Limb (tissue), 2 donors: Measurements from ENCODE around the gene SH3PXD2B.

Experiments
- DNase-seq, 2 donors: peaks; one replicate each; pipeline ENCODE4 v3.0.0-alpha.2; 2016; ENCODE audit errors: extremely low spot score in 2 of 2

The SH3PXD2B gene

DNA sequence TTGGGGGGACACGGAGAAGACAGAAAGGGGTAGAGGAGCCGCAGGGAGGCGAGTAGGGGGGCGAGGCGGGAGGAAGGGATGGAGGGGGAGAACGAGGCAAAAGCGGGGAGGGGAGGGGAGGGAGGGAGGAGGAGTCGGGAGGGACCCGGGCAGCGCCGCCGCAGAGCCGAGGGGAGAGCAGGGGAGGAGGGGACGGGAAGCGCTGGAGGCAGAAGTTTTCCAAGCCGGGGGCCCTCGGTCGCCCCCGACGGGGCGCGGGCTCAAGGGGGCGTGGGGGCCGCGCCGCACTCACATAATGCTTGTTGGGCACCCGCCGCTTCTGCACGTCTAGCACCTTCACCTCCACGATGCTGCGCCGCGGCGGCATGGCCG lies 353 bp downstream of the SH3PXD2B start:
- peak in 1 of 2 donors; percentile 85 for DNase-seq

DNA sequence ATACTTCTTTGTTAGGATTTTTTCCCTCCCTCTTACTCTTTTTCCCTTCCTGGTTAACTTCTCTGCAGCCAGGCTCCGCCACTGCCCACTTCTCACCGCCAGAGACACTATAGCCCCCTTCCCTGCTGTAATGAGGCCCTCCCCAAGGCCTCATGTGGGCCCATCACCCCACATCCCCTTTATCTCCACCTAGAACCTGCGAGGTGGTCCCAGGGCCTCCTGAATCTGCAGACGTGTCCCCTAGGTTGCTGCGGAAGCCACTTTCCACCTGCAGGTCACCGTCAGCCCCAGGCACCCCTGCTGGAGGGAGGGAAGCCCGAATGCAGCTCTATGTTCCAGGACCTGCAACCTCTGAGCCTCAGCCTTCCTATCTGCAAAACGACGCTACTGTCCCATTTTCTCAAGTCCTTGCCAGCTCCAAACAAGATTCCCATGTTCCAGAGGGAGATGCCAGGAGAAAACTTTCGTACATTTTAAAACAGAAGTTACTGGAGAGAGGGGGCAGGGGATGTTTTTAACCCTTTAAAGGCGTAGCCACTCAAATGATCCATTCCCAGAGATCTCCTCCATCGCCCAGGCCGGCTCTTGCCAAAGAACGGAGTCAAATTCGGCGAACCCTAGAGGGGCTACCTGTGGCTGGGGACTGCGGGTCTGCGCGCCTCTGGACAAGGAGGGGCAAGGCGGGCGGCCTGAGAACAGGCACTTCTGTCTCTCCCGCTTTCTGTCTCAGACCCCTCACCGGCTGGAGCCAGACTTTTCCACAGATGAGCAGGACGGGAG lies 929 bp downstream of the SH3PXD2B start:
- peak; percentile 74 to 81 for DNase-seq

DNA sequence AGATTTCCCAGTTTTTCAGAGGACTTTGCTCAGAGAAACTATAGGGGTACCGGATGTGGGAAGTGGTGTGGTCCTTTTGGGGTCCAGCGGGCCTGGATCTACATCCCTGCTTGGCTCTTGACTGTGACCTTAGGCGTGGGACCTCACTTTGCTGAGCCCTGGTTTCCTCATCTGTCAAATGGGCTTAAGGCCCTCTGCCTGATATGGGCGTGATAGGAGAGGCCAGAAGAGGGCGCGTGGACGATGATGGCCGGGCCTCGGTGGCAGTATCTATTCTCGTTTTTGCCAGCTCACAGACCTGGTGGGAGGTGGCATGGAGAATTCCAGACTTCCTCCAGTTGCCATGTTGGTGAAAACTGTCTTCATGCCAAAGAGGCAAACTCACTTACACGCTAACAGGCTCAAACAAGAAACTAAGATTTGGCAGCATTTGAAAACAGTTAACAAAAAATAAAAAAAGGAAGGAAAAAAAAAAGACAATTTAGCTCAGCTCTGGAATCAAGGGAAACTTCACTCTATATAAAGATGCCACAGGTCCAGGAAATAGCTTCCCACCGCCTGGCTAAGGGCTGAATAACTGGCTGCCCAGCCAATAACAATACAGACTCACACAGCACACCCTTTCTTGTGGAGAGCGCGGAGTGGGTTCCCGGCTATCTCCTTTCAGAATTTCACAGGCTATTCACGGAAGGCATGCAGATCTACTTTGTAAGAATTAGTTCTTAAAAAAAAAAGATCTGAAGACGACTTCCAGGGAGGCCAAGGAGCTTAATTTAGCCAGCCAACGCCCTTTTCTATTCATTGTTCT lies 1.7 kb downstream of the SH3PXD2B start:
- peak in 1 of 2 donors; percentile 58 for DNase-seq

DNA sequence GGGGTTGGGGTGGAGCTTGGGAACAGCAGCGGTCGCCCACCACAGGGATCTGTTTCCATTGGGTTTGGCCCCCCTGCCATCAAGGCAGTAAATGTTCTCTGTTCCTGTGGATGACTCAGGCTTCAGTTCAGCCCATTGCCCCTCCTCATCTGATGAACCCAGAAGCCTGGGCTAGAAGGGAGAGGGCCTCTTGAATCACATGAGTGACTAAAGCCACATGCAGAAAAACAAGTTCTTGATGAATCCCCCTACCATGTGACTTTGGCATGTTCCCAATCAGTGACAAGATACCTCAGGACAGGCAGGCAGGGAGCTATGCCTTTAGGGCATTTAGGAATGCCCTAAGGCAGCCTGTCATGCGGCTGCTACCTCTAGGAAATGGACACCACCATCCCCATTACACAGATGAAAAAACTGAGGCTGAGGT lies 2.5 kb downstream of the SH3PXD2B start:
- DNase-seq, result peak in 1 of 2 donors; percentile 30

DNA sequence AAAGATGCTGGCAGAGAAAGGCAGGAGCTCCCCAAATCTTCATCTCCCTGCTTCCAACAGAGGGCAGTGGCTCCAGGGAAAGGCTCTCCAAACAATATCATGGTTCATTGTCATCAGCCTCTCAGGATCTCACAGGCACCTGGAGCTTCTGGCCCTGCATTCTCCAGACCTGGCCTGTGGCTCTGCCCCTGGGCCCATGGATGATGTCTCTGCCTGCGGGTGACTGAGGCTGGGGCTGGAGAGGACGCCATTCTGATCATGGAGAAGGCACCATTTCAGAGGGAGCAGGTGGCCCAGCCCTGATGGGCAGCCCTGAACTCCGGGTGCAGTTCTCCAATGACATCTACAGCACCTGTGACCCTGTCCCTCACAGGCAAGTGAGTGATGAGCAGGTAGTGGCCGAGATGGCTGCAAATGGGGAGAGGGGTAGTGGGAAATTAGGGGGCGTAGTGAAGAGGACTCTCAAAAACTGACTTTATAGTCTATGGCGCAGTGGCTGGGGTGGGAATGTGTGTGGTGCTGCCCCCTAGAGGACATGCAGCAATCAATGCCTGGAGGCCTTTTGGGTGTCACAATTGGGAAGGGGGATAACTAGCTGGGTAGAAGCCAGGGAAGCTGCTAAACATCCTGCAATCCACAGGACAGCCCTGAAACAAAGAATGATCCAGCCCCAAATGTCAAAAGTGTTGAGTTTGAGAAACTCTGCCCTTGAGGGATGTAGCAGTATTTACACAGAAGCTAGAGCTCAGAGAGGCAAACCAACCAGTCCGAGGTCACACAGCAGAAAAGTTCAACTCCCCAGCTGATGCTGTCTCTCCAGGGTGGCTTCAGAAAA lies 3.2 kb downstream of the SH3PXD2B start:
- peak in 1 of 2 donors; percentile 61 for DNase-seq

DNA sequence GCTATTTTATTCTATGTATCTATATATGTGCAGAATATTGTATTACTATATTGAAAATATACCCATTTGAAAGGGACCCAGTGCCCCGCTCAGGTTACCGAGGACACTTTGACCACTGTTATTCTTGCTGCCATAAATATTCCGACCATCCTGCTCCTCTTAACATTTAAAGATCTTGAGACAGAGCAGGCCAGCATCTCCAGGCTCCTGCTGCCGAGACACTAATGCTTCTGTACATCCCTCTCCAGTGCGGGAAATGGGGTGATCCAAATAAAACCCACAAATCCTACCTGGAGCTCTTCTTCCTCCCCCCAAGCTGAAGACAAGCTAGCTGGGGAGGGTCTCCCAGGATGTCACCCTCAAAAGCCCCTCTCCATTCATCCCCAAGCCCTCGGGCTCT lies 3.9 kb downstream of the SH3PXD2B start:
- DNase-seq, result no peak

DNA sequence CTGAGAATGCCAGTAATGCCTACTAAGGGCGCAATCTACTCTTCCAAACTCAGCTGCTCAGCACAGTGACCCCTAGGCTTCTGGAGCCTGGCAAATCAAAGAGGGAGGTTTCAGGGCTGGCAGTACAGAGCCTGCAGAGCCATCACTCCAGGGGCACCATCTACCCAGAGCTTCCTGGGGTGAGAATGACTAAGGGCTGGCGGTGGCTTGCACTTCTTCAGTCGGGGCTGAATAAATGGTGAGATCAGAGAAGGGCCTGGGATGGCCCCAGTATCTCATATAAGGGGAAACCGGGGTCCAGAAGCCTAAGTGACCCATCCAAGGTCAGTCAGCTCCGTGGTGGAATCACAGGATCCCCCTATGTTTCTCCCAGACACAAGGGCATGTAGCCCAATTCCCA lies 5.3 kb downstream of the SH3PXD2B start:
- DNase-seq, result peak in 1 of 2 donors; percentile 10

DNA sequence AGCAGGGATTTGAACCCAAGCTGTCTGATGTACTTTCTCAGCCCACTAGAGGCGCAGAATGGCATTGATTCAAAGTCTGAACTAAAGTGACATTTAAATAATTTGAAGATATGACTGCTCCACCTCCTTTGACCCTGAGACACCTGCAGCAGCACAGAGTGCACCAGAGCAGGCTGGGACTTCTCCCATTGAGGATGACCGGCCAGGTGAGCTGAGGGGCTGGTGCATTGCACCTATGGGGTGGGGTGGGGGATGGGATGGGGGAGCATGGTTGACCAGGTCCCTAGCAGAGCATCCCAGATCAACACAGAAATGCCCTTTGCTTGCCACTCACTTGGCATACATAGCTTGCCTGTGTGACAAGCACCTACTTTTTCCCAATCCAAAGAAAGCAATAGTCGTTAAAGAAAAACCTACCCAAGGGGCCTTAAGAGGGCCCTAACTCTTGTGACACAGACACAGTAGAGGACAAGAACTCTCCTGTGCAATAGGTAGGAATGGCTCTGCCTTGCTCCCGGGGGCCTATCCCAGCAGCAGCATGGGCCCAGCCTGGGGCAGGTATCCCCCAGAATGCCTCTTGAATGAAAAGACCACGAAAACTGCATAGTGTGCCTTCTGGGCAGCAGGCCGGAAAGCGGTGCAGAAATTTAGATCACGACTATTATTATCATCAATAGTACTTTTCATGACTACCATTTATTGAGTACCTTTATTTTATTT lies 6.5 kb downstream of the SH3PXD2B start:
- DNase-seq, result no peak

DNA sequence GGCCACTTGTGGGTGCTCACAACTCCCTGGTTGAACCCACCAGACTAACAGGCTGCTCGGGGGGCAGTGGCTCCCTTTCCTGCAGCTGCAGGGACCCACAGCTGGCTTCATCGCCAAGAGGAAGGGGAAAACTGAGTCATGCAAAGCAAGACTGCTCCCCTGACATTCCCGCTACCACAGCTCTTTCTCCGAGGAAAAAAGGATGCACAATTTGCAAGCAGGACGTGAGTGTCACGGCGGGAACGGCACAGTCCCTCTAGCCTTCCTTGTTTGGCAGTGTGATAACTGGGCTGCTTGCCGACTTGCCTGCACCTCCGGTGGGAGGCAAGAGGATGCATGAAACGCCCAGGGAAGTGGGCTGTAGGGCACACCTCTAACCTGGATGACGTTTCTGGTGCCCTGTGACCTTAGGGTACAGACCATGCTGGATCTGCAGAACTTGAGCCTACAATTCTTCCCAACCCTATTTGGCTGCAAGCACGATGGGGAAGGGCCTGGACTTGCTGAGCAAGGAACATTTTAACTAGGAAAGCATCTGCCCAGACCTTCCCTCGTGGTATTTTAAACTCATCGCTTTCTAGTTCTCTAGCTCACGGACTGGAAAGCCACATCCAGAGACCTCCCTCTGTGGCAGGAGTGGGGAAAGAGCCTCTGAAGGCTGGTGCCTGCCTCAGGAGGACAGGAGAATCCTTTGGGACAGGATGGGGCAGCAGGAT lies 7.8 kb downstream of the SH3PXD2B start:
- DNase-seq, result no peak

DNA sequence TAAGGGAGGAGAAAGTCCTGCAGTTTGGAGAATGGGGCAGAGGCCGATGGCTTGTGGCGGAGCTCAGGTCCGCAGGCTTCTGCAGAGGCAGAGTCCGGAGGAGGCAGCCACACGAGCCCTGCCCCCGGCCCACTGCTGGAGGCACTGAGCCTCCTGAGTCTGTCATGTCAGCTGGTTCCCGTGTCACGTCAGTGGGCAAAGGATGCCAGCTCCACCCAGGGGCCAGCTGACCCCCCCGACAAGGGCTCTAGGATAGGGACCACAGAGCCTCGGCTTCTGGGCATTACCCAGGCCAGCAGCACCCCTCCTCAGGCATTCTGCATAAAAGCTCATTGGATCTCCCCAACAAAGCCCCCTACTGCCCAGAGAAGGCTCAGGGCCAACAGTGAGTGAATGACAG lies 8.5 kb downstream of the SH3PXD2B start:
- no peak for DNase-seq

DNA sequence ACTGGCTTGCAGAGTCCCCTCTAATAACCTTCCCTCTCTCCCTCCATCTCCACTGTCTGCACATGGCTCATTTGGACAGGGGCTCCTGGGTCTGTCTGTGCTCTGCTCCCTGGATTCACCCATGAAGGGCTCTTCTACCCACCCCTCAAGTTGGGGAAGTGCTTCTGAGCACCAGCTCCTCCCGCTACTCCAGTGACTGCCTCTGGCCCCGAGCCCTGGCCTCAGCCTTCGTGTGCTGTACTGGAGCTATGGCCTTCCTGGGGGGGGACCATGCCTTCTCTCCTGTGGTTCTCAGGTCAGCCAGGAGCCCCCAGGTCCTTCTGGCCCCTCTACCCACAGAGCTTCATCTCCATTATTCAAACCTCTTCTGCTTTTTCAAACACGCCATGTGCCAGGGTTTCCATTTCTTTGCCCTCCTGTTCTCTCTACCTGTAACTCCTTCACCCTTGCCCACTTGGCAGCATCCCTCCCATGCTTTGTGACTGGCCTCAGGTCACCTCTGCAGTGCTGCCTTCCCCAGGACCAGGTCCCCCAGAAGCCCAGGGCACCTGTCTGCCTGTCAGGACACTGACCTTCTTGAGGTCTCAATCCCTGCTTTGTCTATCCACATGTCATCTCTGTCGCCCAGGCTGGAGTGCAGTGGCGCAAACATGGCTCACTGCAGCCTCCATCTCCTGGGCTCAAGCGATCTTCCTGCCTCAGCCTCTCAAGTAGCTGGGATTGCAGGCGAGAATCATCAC lies 9.5 kb downstream of the SH3PXD2B start:
- DNase-seq, result no peak

DNA sequence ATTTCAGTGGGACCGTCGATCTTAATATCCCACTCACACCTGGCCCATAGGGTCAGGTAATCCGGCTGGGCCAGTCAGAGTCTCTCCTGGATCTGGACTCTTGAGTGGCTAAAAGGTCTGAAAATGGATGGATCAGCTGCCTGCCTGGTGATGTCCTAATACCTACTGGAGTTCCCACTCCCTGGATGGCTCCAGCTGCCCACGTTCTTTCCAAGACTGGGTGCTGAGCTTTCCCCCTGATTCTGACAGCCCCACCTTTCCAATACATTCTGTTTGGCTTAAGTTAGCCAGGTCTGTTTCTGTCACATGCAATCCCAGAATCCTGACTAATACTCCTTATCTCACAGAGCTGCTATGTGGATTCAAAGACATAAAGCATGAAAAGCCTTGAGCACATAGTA lies 10.2 kb downstream of the SH3PXD2B start:
- DNase-seq, result no peak

DNA sequence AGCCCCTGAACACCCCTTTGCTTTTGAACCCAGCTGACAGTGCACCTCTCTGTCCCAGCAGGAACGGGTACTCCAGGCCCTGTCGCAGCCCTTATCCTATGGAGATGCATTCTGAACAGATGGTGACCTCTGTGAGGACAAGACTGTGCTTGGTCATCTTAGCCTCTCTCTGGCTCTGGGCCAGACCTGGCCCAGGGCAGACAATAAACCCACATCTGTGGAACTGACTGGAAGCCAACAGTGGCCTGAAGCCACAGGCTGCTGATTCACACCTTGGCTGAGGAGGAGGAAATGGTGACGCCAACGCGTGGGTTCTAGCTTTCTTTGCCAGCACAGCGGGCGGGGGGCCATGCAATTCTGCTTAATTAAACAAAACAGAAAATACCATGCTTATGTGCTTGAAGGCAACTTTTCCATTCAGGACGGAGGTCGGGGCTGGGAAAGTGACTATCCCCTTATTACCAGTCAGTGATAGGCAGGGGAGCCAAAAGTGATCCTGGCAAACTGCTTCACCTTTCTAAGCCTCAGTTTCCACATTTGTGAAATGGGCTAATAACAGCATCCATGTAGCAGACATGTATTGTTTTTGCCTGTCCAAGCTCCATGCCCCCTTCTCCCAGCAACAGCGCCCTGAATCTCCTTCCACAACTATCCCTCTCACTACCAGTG lies 10.8 kb downstream of the SH3PXD2B start:
- DNase-seq, result peak in 1 of 2 donors; percentile 59

DNA sequence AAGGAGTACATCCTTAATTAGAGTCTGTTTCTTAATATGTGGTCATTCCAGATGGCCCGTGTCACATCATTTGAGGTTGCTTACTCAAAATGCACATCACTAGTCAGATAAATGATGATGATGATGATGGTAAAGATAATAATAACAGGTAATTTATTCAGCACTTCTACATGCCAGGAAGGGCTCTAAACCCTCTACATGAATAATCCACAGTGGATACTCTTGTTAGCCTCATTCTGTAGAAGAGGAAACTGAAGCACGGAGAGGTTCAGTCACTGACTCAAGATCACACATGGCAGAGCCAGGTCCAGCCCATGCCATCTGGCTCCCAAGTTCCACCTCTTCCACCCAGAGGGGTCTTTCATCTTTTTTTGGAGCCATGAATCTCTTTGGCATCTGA lies 11.7 kb downstream of the SH3PXD2B start:
- DNase-seq, result no peak

DNA sequence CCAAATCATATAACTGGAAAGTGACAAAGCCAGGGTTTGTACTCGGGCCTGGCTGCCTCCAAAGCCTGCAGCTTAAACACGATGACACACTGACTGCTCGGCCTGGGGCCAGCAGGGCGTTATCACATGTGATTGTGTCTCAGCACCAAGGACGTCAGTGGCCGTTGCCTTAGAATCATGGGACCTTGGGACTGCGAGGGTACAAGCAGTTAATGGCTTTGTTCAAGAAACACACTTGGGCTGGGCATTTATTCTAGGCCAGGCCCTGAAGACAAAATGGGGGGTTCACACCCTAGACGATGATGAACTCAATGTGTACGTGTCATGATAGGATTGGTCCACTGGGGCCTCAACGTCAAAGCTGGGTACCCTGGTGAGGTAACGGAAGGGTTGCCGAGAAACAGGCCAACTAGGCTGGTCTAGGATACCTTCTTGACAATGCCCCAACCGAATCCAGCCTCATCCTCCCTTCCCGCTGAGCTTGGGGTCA lies 13.0 kb downstream of the SH3PXD2B start:
- no peak for DNase-seq

DNA sequence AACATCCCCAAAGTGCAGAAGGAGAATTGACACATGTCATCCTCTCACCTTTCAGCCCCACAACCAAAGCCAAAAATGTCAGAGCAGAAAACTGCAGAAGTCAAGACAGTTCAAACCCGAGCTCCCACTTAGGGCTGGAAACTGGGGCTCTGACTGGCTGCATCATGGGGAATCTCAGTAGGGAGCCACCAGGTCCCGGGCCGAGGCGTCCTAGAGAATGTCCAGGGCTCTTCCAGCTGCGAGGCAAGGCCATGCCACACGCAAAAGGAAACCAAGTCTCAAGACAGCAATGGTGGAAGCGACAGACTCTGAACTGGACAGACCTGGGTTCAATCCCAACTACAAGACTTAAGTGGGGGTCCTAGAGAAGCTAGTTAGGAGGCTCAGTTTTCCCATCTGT lies 13.8 kb downstream of the SH3PXD2B start:
- DNase-seq, result no peak

DNA sequence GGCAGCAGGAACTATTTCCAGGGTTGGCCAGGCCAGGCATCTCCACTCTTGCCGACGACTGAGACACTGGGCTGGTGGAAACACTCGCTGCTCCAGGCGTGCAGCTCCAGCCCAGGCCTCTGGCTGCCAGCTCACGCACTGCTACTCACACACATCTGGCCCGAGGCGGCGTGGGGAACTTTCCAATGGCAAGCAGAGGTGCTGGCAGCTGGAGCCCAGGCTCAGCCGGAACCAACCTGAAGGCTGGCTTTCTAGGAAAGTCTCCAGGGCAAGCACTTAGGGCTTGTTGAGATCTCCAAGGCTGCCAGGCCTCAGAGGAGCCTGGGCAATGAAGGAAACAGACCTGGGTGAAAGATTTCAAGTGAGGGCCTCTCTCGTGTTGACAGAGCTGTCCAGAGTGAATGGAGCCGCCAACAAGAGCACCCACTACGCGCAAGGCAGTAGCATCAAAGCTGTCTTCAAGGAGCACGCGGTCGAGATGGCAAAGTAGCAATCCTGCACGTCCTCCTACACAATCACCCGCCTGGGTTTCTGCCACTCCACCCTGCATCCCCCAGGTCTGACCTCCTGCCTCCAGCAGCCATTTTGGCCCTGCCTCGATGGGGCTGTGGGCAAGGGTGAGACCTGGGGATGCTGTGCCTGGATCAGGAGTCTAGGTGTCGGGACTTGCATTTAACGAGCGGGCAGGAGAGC lies 14.4 kb downstream of the SH3PXD2B start:
- peak in 1 of 2 donors; percentile 68 for DNase-seq

DNA sequence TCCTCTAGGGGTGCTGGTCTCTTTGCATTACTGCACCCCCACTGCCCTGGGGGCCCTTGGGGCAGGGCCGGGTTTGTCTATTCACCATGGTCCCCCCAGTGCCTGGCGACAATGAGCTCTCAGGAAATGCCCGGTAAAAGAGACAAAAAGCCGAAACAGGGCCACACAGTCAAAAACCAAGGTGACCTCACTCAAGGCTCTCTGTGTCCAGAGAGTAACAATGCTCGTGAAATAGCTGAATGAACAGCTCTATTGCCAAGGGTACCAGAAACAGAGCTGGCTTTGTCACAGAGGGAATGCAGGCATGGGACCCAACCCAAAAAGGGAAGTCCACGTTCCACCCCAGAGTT lies 16.0 kb downstream of the SH3PXD2B start:
- no peak for DNase-seq
